Muscle of arm (tissue), 12 donors: ENCODE data around the gene CSPG4. TPM values are rescaled to one million over a fixed set of nuclear protein-coding genes. Genes with fewer than 3 reads are reported as not detected.
"Not testable (repeated sequence)": the region's sequence is repeated elsewhere in the genome, so short reads cannot be mapped to it uniquely, and the experiment has no call there.

Experiments used
- DNase-seq: peaks from one replicate; pipeline ENCODE4 v3.0.0-alpha.2; 2013
- polyA plus RNA-seq, 12 donors: library from polyadenylated mRNA; unstranded; fragments of 120-200 nt; gene quantifications; one replicate each; pipeline ENCODE4 v1.2.1, GENCODE V29; 2013; ENCODE audit not compliant: insufficient read length in 12 of 12

Gene CSPG4
- polyA plus RNA-seq, 12 donors = 44.2 to 157 (median 72.2) TPM; not detected in 1

DNA sequence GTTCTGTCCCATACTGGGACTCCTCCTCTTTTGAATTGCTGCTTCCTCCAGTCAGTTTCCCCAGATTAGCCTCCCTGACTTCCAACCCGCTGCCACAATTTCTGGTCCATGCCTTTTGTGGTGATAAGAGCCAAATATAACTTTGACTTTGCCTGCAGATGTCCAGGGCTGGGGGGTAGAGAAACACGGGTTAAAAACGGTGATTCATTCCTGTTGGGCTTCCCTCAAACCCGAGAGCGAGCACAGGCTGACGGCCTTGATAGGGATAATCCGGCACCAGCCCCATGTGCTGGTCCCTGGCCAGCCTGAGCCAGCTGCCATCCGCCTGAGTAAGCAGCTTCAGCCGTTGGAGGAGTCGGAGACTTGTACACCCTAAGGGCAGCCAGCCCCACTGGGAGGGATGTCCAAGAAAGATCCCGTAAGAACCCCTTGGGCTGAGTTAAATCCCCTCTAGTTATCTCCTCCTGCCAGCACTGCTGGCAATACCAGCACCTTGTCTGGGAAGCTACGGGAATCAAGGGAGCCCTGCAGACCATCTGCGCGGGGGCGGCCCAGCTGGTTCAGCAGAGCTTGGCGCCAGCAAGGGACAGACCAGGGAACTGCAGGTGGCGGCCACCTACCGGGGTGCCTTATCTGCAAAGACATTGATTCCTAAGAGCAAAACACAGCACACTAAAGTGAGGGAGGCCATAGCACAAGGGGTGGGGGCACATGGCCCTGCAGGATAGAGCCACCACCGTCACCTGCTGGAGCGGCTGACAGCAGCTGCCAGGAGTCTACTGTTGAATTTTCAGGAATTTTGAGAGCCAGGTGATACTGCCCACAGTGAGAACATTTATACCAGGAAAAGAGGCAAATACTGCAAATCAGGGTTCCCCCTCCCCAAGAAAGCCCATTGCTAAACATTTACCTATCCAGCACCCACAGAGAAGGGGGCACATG, 18.1 kb downstream of the CSPG4 start:
- DNase-seq = peak; percentile 74

DNA sequence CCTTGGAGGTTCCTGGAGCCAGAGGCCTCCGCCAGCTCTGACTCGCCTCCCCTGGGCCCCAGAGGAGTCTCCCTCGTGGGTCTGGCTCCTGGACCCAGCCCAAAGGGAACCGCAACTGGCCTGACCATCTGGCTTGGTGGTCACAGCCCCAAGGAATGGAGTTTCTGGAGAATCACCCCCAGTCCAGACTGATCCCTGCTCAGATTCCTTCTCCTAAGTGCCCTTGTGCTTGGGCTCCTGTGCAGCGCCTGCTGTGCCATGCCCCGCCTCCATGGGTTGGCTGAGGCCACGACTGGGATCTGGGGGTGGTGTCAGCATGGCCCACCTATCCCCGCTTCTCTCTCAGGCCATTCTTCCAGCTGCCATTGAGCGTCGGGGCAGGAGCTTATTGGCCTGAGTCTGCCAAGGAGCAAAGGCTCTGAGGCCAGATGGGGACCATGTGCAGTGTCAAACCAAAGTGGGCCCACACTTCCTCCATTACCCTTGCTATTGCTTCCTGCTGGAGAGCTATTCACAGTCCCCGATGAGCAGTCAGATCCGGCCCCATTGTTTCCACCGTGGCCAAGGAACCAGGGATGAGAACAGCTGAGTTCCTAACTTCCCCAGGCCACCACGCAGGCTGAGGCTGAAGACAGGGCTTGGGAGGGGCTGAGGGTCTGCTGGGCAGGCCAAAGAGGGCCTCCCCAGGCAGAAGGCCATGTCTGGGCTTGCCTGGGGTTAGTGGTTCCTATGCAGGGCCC, 19.0 kb downstream of the CSPG4 start:
- peak; percentile 37 for DNase-seq

DNA sequence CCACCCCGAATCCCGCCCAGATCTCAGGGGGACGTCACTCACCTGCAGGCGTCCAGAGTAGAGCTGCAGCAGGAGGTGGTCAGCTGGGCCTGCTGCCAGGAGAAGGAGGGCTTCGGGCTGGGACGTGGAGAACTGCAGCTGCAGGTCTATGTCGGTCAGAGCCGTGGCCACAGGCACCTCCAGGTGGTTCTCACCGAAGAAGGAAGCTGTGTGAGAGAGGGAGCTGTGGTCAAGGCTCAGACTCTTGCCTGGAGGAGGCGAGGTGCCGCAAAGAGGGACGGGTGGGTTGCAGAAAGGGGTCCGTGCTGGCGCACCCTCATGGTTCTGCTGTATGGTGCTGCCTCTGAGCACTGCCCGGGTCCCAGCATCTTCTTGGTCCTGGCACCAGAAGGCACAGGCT, 19.6 kb downstream of the CSPG4 start:
- not testable (repeated sequence) for DNase-seq

DNA sequence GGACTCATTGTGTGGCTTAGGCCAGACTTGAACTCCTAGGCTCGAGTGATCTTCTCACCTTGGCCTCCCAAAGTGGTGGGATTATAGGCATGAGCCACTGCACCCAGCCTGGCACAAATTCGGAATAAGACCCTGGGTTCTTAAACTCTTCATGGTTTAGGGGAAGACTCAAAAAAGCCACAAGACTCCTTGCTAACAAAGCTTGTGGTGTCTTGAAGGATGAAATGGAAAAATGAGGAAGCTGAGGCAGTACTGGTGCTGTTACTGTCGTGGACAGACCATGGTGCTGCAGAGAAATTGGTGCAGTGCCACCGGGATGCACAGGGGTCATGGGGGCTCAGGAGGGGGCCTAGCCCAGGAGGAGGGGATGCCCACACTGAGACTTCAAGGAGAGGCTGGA, 20.3 kb downstream of the CSPG4 start:
- DNase-seq = not testable (repeated sequence)

DNA sequence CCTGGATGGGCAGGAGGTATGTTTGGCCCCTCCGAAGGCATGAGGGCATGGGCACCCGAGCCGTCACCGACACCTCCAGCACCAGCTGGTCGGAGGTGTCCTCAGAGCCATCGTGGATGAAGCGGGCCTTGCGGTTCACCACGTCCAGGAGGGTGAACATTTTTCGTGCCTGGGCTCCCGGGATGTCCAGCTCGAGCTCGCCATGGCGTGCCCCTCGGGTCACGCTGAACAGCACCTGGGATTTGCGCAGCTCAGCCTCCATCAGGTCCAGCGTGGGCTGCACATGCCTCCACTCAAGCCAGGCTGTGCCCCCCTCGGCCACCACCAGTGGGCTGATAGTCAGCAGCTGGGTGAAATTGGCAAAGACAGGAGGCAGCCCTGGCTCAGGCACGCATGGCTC, 23.2 kb downstream of the CSPG4 start:
- not testable (repeated sequence) for DNase-seq

DNA sequence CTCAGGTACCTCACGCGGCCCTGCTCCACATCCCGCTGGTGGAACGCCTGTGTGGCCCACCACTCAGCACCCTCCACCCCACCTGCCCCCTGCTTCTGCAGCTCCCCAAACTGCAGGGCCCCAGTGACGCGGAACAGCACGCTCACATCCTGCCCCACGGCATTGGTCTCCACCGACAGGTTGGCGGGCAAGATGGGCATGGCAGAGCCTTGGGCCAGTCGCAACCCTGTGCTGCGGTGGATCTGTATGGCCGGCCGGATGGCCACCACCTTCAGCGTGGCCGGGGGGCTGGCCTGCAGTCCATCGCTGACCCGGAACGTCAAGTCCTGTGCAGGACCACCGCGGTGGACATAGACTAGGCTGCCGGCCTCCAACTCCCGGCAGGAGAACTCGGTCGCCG, 23.8 kb downstream of the CSPG4 start:
- DNase-seq = no peak

DNA sequence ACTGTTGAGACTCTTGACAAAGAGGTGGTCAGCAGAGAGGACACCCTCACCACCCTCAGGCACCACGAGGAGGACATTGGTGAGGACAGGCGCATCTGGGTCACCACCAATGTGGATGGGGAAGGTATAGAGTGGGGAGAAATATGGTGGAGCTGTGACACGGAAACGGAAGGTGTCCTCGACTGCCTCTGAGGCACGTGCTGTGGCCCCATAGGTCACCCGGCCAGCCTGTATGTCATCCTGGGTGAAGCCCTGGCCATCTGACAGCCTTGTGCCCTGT, 24.4 kb downstream of the CSPG4 start:
- no peak for DNase-seq

DNA sequence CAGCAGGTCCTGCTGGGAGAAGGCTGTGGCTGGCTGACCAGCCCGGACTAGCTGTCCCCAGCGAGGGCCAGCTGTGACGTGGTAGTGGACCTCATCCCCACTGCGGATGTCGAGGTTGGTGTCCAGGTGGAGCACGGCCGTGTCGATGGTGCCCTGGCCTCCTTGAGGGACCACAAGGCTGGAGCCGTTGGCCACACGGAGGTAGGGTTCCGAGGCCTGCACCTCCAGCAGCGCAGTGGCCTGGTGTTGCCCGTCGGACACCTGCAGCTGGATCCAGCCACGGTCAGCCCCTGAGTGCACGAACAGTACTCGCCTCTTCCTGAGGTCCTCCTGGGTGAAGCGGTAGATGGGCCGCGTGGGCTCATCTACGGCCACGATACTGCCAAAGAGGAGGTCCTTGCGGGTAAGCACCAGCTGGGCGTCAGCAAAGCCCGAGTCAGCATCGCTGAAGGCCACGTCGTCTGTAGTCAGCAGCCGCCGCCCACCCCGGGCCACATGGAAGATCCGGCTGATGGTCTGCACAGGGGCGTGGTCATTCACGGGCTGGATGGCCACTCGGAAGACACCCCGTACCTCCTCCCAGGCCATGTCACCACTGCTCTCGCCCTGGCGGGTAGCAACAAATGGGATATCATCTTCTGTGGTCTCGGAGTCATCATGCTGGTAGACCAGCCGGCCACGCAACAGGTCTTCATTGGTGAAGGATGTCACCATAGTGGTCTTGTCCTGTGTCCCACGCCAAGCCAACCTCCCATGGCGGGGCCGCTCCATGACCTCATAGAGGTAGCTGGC, 25.0 kb downstream of the CSPG4 start:
- DNase-seq = no peak

DNA sequence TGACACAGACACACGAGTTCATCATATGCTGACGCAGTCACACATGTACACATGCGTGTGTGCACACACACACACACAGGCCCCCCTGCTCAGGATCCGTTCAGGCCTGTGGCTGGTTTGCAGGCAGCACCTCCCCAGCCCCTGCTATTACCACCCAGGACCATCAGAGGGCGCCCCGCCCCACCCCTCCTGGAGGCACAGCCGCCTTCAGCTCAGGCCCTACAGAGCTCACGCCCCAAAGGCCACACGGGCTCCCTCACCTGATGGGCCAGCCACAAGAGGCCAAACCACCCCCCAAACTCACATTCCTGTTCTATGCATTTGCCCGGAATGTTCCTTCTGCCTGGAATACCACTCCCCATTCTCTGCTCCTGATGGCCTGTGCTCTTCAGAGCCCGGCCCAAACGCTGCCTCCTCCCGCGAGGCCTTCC, 26.4 kb downstream of the CSPG4 start:
- peak; percentile 68 for DNase-seq

DNA sequence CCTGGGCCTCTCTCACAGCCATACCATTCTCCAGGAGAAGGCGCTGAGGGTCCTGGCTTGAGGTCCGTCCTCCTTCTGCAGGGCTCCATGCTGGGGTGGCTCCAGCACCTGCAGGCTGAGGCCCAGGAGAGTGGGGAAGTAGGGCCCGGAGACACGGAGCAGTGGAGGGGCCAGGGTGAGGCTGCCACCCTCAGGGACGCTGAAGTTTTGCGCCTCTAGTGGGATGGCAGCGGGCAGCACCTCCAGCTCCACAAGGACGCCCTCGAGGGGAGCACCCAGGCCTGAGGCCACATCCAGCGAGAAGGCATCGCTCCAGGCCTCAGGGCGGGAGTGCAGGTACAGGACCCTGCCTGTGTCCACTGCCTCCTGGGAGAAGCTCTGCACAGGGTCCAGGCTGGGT, 27.5 kb downstream of the CSPG4 start:
- no peak for DNase-seq

DNA sequence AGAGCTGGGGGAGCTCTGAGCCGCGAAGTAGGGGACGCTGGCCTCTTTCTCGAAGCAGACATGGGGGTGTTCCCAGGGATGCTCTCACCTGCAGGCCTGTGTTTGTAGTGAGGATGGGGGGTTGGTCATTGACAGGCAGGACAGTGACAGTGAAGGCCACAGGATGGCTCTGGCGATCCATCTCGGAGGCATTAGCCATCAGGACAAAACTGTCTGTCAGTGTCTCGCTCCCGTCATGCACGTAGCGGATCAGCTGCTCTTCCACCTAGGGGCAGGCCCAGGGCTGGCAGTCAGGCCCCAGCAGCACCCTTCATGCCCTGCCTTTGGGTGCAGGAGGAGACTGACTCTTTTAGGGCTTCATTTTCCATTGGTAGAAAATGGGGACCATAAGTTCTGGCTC, 28.0 kb downstream of the CSPG4 start:
- no peak for DNase-seq

DNA sequence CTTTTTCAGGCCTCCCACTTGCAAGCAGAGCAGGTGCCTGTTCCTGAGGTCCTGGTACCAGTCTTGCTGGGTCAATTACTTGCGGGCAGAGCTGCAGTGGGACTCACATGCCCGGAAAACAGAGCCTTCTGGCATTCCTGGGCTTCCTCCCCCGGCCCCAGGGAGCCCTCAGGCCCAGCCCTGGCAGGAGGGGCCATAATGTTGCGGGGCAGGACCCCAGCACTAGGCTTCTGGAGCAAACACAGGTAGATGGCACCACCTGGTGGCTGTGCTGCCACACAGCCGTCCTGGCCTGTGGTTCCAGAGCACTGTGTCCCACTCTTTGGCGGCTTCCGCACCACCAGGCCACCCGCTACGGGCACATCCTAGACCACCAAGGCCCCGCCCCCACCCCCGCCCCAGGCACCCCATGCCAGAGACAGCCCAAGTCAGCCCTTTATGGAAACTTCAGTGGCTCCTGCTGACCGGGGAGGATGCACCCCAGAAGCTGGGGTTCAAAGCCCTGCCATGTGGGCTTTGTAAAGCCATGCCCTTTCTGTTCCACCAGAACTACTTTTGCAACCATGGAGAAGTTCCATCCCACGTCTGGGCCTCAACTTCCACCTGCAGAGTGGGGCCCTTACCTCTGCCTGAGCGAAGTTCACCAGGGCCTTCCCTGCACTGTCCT, 28.9 kb downstream of the CSPG4 start:
- DNase-seq = peak; percentile 66

DNA sequence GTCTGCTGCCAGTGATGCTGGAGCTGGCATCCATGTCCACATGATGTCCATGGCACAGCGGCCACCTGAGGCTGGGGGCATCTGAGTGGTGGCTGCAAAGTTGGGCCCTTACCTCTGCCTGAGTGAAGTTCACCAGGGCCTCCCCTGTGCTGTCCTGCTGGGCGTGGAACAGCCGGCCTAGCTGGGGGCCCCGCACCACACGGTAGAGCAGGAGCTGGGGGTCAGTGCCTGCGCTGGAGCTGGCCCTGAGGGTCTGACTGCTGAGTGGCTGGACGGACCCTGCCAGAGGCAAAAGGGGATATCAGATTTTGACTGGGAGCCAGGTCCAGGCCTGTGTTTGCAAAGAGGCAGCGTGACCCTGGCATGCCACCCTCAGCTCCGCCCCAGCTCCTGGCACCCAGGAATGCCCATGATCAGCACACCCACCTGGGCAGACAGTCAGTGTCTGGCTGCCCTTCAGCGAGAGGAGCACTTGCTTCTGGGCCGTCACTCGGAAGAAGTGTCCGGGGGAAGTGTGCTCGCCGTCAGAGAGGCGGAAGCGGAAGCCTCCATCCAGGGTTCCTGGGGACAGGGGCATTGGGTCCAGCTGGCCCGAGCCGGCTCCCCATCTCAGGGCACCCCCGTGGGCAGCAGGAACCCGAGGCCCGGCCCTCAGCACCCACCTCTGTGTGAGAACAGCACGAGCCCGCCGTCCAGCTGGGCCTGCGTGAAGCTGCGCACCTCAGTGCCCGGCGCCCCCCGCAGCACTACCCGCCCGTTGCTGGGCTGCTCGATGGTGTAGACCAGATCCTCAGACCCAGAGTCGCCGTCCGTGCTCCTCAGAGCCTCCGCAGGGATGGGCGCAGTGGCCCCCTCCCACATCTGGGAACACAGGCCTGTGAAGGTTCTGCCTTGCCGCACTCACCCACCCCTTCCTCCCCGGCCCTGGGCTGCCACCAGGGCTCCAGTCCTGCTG, 30.2 kb downstream of the CSPG4 start:
- no peak for DNase-seq

DNA sequence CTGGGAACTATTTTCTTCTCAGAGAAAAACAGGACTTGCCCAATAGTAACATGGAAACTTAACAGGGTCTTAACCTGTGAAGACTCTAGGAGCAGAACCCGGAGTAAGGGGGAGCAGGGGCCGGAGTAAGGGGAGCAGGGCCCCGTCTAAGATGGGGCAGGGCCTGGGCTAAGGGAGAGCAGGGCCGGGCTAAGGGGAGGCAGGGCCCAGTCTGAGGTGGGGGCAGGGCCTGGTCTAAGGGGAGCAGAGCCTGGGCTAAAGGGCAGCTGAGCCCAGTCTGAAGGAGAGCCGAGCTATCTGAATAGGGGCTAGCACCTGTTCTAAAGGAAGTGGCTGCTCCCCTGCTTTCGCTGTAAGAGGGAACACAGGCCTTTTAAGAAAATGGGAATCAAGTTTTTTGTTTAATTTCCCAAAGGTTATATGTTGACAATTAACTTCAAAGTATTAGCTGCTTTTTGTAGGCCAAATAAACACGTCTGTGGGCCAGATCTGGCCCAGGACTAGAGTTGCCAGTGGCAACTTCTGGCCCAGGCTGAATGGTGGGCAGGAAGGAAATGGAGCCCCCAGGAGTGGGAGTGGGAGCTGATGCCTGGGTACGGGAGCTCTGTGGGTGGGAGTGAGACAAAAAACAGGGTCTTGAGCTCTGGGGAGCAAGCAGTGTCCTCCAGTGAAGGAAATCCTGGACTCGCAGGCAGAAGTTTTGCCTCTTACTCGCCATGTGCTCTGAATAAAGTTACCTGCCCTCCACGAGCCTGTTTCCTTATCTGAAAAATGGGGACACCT, 32.5 kb downstream of the CSPG4 start:
- DNase-seq = no peak

DNA sequence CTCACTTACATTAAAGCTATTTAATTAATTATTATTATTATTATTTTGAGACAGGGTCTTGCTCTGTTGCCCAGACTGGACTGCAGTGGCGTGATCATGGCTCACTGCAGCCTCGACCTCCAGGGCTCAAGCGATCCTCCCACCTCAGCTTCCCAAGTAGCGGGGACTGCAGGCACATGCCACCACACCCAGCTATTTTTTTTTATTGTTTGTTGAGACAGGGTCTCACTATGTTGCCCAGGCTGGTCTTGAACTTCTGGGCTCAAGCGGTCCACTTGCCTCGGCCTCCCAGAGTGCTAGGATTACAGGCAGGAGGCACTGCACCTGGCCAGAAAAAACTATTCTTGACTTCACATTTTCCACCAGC, 34.3 kb downstream of the CSPG4 start:
- not testable (repeated sequence) for DNase-seq

DNA sequence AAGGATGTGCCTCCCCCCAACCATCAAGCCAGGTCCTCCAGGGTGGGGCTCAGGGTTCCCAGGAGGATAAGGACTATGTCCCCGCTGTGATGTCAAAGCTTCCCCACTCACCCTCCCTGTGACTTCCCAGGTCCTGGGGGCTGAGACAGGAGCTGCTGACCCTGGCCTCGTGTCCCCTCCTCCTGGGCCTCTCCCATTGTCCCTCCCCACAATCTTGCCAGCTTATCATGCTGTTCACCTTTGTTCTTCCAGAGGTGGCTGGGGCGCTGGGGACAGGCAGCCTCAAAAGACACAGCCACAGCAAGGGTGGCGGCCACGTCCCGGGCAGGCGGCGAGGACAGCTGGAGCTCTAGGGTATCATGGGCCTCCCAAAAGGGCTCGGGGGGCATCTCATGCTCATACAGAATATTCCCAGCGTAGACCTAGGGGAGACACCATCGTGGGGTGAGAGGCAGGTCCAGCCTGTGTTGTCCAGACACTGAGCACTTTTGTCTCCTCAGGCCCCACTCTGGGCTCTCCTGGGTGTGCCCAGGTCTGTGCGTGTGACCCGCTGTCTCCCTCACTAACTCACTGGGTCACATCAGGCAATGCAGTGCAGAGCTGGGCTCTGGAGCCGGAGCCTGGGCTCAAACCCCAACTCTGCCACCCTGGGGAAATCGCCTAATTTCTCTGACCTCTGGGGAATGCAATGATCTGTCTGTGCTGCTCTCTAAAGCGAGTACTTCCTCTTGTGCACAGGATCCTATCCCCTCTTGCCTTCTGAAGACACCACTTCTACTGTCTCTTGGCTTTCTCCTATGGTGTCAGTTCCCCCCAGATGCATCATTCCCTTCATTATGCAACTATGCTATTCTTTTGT, 35.0 kb downstream of the CSPG4 start:
- DNase-seq = no peak

DNA sequence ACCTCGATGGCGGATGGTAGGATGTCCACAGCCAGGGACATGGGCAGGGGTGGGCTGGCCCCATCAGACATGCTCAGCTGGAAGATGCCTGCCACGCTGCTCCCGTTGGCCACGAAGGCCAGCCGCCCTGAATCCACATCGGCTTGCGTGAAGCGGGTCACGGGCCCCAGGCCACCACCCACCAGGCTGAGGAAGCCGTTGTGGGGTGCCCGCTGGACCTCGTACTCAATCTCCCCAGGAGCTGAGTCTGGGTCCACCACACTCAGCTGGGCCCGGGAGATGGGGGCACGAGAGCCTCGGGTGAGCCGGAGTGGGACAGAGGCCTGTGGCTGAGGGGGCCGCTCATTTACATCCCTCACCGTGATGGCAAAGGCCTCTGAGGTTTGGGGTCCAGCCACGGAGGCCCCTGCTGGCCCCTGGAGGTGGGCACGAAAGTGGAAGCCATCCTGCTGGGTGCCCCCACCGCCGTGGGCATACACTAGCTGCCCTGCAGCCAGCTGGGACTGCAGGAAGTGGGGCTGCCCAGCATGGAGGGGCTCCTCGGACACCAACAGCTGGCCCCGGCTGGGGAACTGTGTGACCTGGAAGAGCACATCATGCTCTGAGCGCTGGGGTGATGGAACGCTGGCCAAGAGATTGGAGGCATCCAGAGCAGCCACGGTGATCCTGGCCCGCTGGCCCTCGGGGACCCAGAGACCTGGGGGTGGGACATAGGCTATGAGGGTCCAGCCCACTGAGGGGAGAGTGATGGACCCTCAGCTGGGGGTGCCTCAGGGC, 35.8 kb downstream of the CSPG4 start:
- DNase-seq = no peak
